HG03342 (cell line): ENCODE results near the gene PPEF2.

Experiments used
- ATAC-seq: cut with Tn5 transposase; IDR thresholded peaks from one replicate; pipeline ENCODE4 v1.9.1; 2021; ENCODE audit warnings: mild to moderate bottlenecking, moderate library complexity; ENCODE audit not compliant: unreplicated experiment

The PPEF2 gene

DNA sequence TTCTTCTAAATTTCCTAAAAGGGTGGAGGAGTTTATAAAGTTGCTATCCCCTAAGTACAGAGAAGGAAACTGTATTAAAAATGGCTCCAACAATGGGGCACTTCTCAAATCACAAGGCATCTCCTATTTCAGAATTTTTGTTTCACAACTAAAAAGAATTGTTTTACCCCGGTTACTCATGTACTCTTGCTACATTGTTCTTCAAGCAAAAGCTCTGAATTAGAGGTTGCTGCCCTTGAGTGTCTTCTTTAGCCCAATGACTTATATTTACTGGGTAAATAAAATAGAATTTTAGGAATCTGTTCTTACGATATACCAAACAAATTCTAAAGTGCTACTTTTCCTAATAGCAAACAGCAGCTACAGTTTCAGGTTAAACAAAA, 67.5 kb downstream of the PPEF2 start:
- ATAC-seq: no peak

DNA sequence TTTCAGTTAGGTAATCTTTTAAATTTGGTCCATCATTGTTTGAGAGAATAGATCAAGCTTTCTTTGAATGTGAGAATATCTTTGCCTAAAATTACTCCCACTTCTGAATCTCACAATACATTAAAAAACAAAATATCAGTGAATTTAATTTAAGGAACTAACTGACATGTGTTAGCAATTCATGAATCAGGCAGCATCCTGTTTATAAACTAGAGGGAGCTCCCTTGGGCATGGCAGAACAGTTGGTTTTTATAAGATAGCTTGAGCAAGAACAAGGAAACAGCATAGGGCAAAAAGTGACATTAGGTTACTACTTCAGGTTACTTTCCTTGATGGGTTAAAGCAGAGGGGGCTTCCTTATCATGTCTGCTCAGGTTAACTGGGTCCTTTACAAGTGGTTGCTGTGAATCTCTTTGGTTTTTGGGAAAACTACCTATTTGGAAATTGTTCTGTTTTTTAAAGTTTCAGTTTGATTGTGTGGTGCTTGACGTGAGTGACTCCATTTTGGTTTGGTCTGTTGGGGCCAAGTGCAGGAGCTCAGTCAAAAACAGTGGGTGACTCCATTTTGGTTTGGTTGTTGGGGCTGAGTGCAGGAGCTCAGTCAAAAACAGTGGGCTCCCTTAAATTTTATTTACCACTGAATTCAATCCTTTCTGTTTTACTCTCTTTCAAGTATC, 68.0 kb downstream of the PPEF2 start:
- ATAC-seq: no peak

DNA sequence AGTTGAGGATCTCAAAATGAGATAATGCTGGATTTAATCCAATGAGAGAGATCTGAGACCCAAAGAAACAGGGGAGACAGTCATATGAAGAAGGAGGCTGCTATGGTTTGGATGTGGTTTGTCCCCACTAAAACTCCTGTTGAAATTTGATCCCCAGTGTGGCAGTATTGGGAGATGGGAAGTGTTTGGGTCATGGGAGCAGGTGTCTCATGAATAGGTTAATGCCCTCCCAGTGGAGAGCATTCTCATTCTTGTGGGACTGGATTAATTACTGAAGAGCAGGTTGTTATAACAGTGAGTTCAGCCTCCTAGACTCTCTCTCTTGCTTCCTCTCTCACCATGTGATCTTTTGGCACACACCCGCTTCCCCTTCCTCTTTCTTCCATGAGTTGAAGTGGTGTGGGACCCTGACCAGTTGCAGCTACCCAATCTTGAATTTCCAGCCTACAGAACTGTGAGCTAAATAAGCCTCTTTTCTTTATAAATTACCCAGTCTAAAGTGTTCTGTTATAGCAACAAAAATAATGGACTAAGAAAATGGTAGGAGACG, 70.3 kb downstream of the PPEF2 start:
- ATAC-seq: no peak

DNA sequence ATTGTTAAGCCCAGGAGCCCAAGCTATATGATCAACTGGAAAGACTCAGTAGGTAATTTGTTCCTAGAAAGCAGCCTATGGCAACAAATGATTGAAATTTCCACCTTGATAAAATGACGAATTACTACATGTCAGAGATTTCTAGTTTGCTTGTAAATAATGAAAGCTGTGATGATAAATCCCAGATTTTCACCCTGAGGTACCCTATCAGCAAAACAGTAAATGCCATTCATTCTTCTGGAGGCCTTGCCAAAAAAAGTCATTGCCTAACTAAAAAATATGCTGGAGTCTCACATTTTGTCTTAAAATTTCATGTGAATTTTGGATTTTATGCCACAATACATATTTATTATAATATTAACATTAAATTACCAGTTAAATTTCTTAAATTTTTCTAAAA, 71.3 kb downstream of the PPEF2 start:
- no peak for ATAC-seq

DNA sequence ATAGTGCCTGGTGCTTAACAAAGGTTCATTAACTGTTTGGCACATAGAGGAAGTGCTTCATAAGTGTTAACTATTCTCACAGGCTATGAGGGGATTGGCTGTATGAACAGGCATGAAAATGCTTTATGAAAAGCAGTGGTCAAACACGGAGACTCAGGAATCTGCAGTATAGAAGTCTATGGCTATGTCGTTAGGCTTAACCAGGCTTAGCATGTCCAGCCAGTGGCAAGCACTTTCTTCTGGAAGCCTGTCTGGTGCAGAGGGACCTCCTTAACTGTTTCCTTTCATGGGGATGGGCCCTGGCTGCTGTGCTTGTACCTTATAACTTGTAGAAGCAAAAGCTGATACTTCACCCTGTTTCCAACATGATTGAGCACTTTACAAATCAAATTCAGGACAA, 78.4 kb downstream of the PPEF2 start:
- no peak for ATAC-seq

DNA sequence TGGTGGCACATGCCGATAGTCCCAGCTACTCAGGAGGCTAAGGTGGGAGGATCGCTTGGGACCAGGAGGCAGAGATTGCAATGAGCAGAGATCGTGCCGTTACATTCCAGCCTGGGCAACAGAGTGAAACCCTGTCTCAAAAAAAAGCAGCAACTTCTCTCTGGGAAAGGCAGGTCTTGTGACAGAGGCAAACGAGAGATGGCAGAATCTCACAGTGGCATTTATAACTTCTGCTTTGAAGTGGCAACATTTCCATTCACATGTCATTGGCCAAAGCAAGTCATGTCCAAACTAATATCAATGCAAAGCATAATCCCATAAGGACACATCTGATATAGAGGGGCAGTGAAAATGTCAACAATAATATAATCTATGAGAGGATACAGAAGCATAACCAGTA, 79.8 kb downstream of the PPEF2 start:
- ATAC-seq: no peak

DNA sequence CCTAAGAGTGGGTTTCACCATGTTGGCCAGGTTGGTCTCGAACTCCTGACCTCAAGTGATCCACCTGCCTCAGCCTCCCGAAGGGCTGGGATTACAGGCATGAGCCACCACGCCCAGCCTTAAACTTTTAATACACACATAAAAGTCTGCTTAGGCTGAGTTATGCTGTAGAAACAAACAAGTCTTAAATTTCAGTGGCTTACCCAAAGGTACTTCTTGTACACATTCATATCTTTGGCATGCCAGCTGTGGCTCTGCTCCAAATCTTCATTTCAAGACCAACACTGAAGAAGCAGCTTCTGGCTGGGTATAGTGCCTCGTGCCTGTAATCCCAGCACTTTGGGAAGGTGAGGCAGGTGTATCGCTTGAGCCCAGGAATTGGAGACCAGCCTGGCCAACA, 80.3 kb downstream of the PPEF2 start:
- no peak for ATAC-seq

DNA sequence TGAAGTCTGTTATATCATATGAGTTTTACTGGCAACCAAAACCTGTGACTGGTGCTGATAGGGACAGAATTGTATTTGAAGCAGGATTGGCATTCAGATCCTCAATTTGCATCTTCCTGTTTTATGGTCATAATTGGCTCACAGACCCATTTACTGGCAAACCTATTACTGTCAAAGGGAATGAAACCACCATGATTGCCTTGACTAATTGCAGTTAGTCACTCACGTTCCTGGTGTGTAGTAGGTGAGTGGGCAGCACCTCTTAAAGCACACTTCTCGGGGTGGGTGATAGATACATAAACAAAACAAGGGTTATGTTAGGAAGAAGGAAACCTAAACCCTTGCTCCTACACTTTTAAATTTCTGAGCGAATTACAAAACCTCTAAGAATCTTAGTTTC, 81.0 kb downstream of the PPEF2 start:
- ATAC-seq: no peak

DNA sequence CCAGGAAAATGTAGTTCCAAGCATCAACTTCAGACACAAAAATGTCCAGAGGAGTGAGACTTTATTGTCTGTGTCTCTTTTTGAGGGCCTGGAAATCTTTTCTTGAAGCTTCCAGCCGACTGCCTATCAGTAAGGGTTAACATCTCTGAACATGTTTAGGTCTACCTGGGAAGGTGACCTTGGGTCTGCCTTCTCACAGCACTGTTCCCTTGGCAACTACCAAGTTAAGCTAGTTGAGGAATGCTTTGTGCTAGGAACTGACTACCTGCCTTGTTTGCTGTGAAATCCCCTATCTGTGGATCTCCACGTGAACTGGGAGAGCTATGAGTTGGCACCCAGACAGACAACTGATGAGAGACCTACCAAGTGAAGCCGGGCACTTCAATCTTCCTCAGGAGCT, 81.6 kb downstream of the PPEF2 start:
- ATAC-seq: no peak

DNA sequence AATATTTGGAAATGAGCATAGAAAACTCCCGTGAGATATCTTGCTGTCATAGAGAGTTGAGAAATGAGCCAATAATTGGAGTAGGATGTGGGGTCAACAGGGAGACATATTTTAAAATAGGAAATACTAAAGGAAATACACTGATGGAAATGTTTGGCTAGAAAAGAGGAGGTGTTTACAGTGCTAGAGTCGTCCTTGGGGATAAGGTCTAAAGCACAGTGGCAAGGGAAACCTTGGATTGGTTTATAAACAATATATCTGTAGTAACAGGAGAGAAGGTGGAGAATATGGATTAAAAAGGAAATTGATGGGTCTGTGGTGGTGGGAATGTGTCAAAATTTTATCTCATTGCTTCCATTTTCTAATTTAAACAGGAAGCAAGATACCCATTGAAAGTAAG, 82.1 kb downstream of the PPEF2 start:
- no peak for ATAC-seq

DNA sequence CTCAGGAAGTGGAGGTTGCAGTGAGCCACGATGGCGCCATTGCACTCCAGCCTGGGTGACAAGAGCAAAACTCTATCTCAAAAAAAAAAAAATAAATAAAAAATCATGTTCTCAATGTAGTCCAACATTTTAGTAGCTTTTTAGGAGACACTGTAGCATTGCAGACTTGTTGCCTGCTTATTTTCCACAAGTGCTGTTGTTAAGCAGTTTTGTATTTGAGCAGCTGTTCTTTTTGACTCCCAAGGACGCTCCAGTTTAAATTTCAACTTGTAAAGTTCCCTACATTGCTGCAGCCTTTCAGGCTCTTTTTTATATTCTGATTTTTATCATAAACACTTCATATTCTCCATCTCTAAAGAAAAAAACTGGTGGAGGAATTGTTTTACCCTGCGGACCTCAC, 83.1 kb downstream of the PPEF2 start:
- ATAC-seq: no peak

DNA sequence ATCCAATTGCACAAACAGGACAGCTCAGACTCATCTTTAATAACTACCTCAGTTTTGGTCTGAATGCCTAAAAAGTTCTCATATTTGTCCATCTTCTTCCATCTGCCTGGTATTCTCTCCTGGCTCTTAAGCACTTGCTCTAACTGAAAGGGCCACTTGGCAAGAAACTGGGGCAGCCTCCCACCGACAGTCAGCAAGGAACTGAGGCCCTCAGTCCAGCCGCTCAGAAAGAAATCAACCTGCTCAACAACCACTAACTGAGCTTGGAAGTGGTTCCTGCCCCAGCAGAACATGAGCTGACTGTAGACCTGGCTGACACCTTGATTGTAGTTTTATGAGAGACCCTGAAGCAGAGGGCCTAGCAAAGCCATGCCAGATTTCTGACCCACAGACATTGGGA, 84.4 kb downstream of the PPEF2 start:
- no peak for ATAC-seq
